Duodenal mucosa (tissue), 2 donors: Measurements from ENCODE around the gene NCOA1.

Experiments used
- H3K27ac ChIP-seq: one replicate; pipeline ENCODE4 v1.7.0; 2013; ENCODE audit warnings: low read depth, low read length
- H3K27me3 ChIP-seq, 2 donors: one replicate each; pipeline ENCODE4 v1.7.0; 2013; ENCODE audit warnings: low read length in 2 of 2, control low read depth in 1 of 2; ENCODE audit not compliant: insufficient read depth in 2 of 2, control insufficient read depth in 1 of 2
- H3K36me3 ChIP-seq, 2 donors: one replicate each; pipeline ENCODE4 v1.7.0; 2013; ENCODE audit warnings: low read length in 2 of 2, control low read depth in 1 of 2; ENCODE audit not compliant: insufficient read depth in 2 of 2, control insufficient read depth in 1 of 2
- H3K4me1 ChIP-seq, 2 donors: one replicate each; pipeline ENCODE4 v1.7.0; 2013; ENCODE audit warnings: low read length in 2 of 2, control low read depth in 1 of 2; ENCODE audit not compliant: insufficient read depth in 2 of 2, control insufficient read depth in 1 of 2
- H3K4me3 ChIP-seq, 2 donors: one replicate each; pipeline ENCODE4 v1.7.0; 2013; ENCODE audit warnings: low read length in 2 of 2, low read depth in 1 of 2
- H3K9ac ChIP-seq, 2 donors: one replicate each; pipeline ENCODE4 v1.7.0; 2013; ENCODE audit warnings: low read length in 2 of 2, low read depth in 1 of 2
- H3K9me3 ChIP-seq, 2 donors: one replicate each; pipeline ENCODE4 v1.7.0; 2013; ENCODE audit warnings: low read length in 2 of 2, control low read depth in 1 of 2; ENCODE audit not compliant: control insufficient read depth in 1 of 2

The NCOA1 gene

DNA sequence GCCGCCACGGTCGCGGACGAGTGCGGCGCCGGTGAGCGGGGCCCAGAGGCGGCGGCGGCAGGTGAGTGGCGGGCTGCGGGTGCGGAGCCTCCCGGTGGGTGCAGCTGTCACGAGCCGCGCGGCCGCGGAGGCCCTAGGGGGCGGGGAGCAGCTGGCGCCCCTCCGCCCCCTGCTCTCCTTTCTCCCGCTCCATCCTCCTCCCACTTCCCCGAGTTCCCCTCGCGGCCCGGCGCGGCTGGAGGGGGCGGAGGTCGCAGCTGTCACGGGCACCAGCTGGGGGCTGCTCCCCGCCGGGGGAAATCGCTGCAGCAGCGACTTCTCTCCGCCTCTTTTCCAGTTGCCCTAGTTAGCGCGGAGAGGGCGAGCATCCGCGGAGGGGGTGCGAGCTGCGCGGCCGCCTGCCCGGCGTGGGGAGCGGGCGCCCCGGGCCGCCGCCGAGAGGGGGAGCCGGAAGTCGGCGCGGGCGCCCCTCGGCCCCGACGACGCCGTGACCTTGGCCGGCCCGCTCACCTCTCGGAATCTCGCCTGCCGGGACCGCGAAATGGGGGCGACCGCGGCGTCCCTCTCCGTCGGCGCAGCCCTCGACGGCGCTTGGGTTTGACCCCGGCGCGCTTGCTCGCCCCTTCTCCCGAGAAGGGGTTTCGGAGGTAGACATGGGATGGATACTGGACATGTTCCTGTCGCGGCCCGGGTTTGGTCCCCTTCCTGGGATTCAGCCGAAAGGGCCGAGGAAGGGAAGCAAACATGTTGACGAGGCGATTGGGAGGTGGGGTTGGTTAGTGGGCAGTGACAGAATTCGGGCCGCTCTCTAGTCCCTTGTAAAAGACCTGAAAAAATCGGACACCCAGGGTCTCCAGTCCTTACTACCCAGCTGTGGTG is 727 bp downstream of the NCOA1 start:
- Histone ChIP-seq H3K36me3 (no peaks in the 10 kb centered on the region), H3K27me3 (no peaks in the 10 kb centered on the region), H3K4me3 (peak overlapping the region; percentile 78 to 85), H3K9ac (peak overlapping the region; percentile 65 to 76), H3K9me3 (no peaks in the 10 kb centered on the region), H3K4me1 (peaks cover 30 to 34% of the 10 kb centered on the region in 2 donors), H3K27ac (peak overlapping the region; percentile 35)

DNA sequence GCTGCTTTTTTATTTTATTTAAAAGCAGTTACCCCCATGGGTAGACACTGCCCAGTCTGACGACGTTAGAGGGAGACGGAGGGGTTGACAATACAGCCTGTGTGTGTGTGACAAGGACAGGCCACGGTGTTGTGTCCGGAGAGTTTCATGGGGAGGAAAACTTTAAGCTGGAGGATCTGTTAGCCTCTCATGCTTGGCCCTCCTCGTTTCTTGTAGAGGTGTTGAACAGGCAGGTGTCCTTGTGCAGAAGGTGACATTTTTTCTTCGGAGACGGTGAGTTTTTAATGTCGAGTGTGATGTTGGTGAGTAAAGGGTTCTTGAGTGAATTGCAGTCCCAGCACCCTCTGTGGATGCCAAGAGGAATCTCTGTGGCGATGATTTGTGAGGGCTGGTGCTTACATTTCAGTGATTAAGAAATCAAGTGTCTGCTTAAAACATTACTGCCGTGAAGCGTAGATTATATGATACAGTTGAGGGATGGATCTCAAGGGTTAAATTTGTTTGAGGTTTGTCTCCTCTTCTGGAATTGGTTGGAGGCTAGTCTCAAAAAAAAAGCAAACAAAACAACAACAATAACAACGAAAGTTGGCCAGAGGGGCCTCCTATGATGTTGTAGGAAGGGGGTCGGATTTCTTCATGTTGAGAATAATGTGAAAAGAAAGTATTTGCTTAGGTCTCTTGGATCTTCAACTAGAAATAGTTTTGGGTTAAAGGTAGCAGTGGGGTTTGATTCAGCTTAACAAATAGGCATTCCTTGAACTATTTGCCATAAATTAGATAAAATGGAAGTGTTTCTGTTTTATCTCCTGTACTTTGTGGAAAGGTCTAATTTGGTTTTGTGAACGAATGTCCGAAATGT is 1.6 kb downstream of the NCOA1 start:
- Histone ChIP-seq H3K27ac (peak overlapping the region; percentile 35), H3K4me1 (peaks cover 31 to 37% of the 10 kb centered on the region in 2 donors), H3K27me3 (no peaks in the 10 kb centered on the region), H3K36me3 (no peaks in the 10 kb centered on the region), H3K9me3 (no peaks in the 10 kb centered on the region), H3K9ac (peak overlapping the region; percentile 65 to 76), H3K4me3 (peak overlapping the region; percentile 78 to 85)

DNA sequence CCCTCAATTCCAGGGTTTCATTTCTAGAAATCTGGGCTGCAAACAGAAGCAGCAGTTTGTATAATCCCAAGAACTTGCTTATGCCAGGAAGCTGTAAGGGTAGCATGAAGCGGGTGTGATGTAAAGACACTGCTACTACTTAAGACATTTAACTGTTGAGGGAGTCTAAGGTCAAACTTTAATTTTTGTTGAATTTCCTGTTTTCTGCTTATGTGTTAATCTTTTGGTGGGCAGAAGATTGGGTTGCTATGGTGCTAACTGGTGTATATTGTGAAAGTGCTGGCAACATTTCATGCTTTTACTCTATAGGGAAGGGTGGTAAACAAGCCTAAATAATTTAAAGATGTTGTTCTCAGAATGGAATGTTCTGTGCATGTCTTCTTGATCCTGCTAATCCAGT is 2.7 kb downstream of the NCOA1 start:
- Histone ChIP-seq H3K4me3 (peak overlapping the region; percentile 78 to 85), H3K27ac (no peak overlapping the region), H3K4me1 (peaks cover 41 to 47% of the 10 kb centered on the region in 2 donors), H3K9ac (peak overlapping the region in 1 of 2 donors; percentile 65), H3K36me3 (no peaks in the 10 kb centered on the region), H3K9me3 (no peaks in the 10 kb centered on the region), H3K27me3 (no peaks in the 10 kb centered on the region)

DNA sequence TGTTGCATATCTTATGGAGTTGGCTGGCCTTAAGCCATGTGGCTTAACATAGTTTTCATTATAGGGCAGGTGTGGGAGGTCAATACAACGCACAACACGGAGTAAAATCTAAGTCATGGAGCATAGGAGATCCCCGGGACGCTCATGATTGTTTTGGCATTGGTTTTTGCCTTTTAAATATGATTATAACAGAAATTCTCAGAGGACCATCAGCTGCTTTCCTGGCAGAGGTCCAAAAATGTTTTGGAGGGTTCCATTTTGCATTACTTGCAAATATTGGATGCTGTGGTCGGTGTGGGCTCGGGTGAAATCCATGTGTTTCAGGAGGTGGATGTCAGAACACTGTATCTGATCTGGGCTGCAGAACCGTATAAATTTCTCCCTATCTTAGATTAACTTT is 3.4 kb downstream of the NCOA1 start:
- Histone ChIP-seq H3K4me1 (peaks cover 41 to 50% of the 10 kb centered on the region in 2 donors), H3K4me3 (no peak overlapping the region), H3K27ac (no peak overlapping the region), H3K9ac (no peak overlapping the region), H3K9me3 (no peaks in the 10 kb centered on the region), H3K36me3 (no peaks in the 10 kb centered on the region), H3K27me3 (no peaks in the 10 kb centered on the region)

DNA sequence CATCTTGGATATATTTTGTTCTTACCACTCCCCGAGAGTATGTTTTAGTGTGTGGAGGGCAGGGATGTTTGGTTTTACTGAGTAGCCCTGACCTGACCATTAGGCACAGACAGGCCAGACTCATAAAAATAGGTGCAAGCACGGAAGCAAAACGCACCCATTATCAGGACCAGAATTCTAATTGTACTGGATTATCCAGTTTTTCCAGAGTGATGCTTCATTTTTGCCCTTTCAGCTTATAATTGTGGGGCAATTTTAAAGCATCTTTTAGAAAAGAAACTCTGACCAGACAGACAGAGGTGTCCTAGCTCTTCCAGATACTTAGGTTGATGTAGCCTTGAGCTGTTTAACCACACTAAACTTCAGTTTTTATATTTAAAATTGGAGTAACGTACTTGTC is 4.4 kb downstream of the NCOA1 start:
- H3K27ac ChIP-seq: no peak overlapping the region
- H3K4me1 ChIP-seq: peaks cover 31 to 41% of the 10 kb centered on the region in 2 donors
- no peaks in the 10 kb centered on the region for H3K9me3 ChIP-seq
- H3K9ac ChIP-seq: no peak overlapping the region
- no peak overlapping the region for H3K4me3 ChIP-seq
- H3K36me3 ChIP-seq: no peaks in the 10 kb centered on the region
- H3K27me3 ChIP-seq: no peaks in the 10 kb centered on the region

DNA sequence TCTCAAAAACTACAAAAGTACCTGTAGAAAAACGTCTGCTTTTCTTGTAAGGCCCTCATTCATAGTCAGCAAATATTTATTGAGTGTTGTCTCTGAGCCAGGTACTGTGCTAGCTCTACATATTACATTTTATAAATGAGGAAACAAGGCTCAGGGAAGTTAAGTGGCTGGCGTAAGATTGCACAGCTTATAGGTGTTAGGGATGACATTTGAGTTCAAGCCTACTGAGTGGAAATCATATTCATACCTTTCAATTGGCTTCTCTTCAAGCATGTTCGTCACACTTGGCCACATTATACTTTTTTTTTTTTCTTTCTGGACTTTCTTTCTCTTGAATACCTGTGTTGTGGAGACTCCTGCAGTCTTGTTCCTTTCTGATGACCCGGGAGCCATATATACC is 5.9 kb downstream of the NCOA1 start:
- Histone ChIP-seq H3K36me3 (no peaks in the 10 kb centered on the region), H3K9ac (no peak overlapping the region), H3K27ac (no peak overlapping the region), H3K4me1 (peaks cover 31 to 41% of the 10 kb centered on the region in 2 donors), H3K9me3 (no peaks in the 10 kb centered on the region), H3K4me3 (no peak overlapping the region), H3K27me3 (no peaks in the 10 kb centered on the region)

DNA sequence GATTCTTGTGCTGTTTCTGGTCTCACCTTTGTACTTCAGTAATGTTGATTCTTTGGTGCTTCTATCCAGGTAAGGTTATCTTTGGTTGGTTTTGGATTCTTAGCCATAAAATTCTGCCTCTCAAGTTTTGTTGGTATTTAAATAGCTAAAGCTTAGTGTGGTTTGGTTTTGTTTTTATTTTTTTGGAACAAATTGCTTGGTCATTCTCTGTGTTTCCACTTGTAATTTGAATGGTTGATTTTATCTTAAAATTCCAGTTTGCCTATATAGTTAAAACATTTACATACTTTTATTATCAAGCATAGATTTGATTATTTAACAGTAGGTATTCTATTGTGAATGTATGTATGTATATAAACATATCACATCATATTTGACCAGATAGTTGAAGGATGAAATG is 6.6 kb downstream of the NCOA1 start:
- Histone ChIP-seq H3K4me3 (no peak overlapping the region), H3K9ac (no peak overlapping the region), H3K4me1 (peaks cover 27 to 40% of the 10 kb centered on the region in 2 donors), H3K27ac (no peak overlapping the region), H3K9me3 (no peaks in the 10 kb centered on the region), H3K36me3 (no peaks in the 10 kb centered on the region), H3K27me3 (no peaks in the 10 kb centered on the region)

DNA sequence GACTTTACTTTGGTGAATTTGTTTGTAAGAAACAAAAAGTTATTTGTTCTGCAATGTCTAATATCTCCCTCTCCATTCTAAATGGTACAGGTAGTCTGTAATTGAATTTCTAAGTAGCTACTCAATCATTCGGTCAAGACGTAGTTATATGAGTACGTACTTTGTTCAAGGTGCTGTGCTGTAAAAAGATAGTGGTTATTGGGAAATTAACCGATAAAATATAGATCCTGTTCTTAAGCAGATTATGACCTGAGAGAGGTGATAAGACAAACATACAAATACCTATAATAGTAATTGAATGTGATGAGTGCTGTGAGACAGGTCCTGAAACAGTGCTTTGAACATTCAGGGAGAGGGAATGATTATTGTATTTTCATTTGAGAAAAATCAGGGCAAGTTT is 7.1 kb downstream of the NCOA1 start:
- Histone ChIP-seq H3K27ac (no peak overlapping the region), H3K27me3 (no peaks in the 10 kb centered on the region), H3K4me3 (peak overlapping the region in 1 of 2 donors; percentile 18), H3K4me1 (peaks cover 26 to 36% of the 10 kb centered on the region in 2 donors), H3K9me3 (no peaks in the 10 kb centered on the region), H3K36me3 (no peaks in the 10 kb centered on the region), H3K9ac (no peak overlapping the region)

DNA sequence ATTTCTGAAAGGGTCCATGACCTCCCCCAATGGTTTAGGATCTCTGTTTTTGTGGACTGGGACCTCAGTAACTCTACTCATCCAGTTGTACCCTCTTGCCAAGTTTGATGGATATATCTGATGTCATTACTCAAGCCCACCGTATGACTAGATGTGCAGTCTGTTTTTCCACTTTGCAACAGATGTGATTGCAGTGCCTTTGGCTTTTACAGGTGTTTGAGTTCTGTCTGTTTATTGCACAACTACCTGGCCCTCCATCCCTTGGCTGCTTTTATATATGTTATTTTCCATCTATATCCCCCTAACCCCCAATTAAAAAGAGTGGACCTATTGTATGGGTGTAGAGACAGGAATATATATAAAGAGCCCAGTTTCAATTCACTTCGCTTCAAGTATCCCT is 10.8 kb downstream of the NCOA1 start:
- Histone ChIP-seq H3K9ac (no peak overlapping the region), H3K9me3 (no peaks in the 10 kb centered on the region), H3K36me3 (peaks cover 0 to 2% of the 10 kb centered on the region in 2 donors), H3K27me3 (no peaks in the 10 kb centered on the region), H3K4me3 (no peak overlapping the region), H3K4me1 (peaks cover 12 to 24% of the 10 kb centered on the region in 2 donors), H3K27ac (no peak overlapping the region)
